ENCODE measurements around the gene PPFIA4.
A peak's percentile ranks its signal among the peaks of the same experiment; 100 is the strongest.

The PPFIA4 gene

DNA sequence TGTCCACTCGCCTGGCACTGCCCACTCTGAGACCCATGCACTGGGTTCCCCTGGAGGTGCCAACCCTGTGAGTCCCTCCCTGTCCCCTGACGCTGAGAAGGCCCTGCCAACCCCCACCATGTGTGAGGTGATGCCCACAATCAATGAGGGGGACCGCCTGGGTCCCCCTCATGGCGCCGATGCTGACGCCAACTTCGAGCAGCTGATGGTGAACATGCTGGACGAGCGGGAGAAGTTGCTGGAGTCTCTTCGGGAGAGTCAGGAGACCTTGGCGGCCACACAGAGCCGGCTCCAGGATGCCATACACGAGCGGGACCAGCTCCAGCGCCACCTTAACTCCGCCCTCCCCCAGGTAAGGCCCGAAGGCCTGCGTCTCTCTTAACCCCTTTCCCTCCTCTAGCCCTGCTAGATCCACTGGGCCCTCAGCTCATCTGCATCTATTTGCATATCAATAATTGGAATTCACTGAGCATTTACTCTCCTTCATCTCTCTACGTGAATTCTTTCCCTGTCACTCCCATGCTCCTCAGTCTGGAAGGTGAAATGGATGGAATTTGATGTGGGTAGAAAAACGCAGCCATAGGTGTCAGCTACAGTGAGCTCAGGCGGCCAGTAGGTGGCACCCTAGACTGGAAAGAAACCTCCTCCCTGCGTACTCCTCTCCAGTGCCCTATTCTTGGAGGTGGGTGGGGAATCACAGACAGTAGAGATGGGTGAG lies 12.8 kb downstream of the PPFIA4 start:
- no peak overlapping the region for H3K4me3 ChIP-seq (ENCODE audit: low read length)
- DNase-seq (ENCODE audit: low read depth, low spot score) = peak; percentile 59

DNA sequence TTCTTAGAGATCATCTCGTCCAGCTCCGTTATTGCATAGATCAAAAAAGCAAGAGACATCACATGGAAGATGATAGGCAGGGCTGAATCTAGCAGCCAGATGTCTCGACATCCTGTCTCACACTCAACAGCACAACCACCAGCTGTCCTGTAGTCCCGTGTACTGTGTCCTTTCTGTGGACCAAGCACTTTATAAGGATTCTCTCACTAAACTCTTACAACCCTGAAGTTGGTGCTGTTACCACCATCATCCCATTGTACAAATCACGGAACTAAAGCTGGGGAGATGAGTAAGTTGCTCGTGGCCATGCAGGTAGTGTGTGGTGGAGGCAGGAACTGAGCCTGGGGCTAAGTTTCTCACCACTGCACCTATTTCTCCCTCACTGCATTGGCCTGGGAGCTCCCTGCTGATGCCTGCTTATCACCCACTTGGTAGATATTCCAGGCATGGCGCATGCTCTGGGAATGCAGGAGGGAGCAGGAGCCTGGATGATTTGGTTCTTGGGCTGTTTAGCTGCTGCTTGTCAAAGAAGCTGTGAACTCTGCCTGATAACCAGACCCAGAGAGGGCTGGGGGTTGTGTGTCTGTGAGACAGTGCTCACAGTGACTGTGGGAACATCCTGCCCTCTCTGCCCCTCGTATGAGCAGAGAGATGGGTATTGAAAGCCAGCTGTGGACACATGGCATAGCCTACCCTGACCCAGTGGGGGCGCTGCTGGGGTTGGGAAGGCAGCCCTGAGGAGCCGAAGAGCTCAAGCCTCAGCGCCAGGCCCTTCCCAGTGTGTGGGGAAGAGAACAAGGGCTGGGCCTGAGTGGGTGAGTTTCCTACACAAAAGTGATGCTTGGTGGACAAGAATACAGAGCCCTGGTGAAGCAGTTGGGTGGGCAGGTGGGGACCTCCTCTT lies 13.6 kb downstream of the PPFIA4 start:
- no peak overlapping the region for H3K4me3 ChIP-seq (ENCODE audit: low read length)
- peak; percentile 26 for DNase-seq (ENCODE audit: low read depth, low spot score)

DNA sequence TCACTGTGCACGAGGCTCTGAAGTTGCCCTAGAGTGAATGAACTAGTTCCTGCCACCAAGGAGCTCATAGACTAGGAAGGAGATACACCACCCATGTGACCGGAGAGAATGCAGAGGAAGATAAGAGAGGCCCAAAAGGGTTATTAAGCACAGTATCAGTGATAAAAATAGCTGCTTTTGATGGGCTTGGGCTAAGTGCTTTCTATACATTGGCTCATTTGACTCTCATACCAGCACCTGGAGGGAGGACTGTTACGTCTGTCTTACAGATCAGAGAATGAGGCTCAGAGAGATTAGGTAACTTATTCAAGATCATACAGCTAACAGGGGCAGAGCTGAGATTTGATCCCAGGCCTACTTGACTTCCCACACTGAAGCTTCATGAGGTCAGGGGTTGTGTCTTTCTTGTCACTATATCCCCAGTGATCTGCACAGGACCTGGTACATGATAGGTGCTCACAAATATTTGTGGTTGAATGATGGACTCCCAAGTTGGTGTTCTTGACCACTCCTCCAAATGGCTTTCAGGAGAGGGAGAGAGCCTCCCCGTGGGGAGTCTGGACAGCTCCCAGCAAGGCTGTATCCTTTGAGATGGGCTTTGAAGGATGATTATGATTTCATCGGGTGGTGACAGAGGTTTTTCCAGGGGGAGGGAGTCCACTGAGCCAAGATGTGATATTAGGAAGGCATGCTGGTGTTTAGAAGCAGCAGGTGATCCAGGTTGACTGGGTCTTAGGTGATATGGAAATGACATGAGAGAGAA lies 14.4 kb downstream of the PPFIA4 start:
- no peak overlapping the region for H3K4me3 ChIP-seq (ENCODE audit: low read length)
- DNase-seq (ENCODE audit: low read depth, low spot score) = peak; percentile 53

DNA sequence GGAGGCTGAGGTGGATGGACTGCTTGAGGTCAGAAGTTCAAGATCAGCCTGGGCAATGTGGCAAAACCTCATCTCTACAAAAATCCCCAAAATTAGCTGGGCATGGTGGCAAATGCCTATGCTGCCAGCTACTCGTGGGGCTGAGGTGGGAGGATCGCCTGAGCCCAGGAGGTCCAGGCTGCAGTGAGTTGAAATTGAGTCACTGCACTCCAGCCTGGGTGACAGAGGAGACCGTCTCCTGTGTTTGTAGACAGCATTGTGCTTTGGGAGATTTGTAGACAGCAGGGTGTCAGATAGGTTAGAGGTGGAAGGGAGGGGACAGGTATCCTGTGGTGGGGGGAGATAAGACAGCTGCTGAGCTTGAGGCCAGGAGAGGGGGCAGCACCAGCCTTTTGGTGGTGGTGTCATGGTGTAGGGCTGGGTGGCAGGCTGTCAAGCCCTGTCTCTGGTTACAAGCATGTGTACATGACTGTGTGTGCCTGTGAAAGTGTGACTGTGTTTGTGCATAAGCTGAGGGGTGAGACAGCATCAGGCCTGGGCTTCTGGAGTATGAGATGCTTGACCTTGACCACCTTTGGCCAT lies 15.2 kb downstream of the PPFIA4 start:
- no peak for DNase-seq (ENCODE audit: low read depth, low spot score)
- no peak overlapping the region for H3K4me3 ChIP-seq (ENCODE audit: low read length)

DNA sequence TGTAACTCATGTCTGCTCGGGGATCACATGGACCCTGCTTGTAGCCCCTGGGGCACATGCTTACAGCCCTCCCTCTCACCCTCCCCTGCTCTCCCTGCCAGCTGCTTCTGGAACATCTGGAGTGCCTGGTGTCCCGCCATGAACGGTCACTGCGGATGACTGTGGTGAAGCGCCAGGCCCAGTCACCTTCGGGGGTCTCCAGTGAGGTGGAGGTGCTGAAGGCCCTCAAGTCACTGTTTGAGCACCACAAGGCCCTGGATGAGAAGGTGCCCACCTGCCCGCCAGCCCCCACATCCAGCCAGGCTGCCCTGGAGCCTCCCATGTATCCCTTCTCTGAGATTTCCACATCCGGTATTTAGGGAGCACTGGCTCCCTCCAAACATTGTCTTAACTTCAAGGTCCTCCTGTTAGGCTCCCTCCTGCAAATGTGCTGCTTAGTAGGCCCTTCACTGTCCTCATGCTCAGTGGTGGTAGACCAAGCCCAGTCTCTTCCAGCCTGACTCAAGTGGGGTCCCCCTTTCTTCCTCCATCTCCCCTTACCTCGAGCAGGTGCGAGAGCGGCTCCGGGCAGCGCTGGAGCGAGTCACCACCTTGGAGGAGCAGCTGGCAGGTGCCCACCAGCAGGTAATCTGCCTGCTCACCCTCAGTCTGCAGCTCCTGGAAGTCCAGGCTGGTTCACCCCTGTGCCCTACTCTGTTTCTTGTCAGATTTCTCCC lies 17.7 kb downstream of the PPFIA4 start:
- DNase-seq (ENCODE audit: low read depth, low spot score) = no peak
- H3K4me3 ChIP-seq (ENCODE audit: low read length) = no peak overlapping the region

DNA sequence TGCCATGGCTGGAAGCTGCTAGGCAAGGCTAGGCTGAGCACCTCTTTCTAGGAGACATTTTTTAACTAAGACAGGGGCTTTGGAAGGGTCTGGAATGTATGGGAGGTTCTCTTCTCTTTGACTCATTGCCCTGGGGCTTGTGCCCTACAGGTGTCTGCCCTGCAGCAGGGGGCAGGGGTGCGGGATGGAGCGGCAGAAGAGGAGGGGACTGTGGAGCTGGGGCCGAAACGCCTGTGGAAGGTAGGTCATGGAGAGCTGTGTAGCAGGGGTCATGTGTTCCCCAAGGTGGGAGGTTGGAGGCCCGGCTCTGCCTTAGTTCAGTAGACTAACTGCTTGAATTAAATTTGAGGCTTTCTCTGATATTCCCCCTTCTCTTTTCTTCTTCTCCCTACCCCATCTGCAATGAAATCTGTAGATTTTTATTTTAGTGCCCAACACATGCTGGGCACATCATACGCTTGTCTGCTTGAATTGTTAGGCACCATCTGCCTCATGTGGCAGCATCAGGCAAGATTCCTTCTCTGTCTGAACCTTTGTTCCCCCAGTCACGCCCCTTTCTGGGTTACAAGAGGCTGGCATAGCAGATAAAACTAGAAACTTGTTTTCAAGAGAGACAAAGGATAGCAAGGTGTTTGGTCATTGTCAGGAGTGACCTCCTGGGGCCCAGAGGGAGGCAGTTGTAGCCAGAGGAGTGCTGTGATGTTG lies 18.4 kb downstream of the PPFIA4 start:
- no peak for DNase-seq (ENCODE audit: low read depth, low spot score)
- no peak overlapping the region for H3K4me3 ChIP-seq (ENCODE audit: low read length)

DNA sequence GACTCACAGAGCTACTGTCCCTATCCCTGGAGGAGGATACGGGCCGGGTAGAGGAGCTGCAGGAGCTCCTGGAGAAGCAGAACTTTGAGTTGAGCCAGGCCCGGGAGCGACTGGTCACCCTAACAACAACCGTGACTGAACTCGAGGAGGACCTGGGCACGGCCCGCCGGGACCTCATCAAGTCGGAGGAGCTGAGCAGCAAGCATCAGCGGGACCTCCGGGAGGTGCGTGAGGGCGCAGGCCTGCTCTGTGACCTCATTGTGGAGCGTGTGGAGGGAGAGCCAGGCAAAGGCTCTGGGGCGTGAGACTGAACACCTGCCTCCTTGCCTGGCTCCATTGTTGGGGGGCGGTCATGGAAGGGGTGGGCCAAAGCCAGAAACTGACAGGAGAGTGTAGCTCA lies 19.0 kb downstream of the PPFIA4 start:
- H3K4me3 ChIP-seq (ENCODE audit: low read length) = no peak overlapping the region
- no peak for DNase-seq (ENCODE audit: low read depth, low spot score)

DNA sequence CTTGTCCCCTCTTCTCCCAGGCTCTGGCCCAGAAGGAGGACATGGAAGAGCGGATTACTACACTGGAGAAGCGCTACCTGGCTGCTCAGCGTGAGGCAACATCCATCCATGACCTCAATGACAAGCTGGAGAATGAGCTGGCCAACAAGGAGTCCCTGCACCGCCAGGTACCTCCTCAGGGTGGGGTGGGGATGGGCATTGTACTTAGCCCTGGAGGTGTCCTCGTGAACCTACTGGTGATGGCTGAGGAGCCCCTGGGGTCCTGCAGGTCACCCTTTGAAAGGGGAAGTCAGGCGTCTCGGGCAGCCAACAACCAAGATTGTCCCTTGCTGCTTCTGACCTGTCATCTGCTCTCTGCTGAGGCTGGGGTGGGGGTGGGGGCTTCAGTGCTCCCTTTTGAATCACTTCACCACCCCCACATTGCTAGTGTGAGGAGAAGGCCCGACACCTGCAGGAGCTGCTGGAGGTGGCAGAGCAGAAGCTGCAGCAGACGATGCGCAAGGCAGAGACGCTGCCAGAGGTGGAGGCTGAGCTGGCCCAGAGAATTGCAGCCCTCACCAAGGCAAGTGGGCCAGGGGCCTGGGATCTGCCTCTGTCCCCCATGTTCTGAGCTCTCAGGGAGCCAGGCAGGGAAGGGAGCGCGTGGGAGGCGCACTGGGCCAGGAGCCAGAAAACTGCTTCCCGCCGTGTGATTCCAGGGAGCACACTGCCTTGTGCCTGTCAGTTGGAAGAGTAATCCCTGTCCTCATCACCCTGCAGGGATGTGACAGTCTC lies 19.7 kb downstream of the PPFIA4 start:
- no peak overlapping the region for H3K4me3 ChIP-seq (ENCODE audit: low read length)
- DNase-seq (ENCODE audit: low read depth, low spot score) = no peak

DNA sequence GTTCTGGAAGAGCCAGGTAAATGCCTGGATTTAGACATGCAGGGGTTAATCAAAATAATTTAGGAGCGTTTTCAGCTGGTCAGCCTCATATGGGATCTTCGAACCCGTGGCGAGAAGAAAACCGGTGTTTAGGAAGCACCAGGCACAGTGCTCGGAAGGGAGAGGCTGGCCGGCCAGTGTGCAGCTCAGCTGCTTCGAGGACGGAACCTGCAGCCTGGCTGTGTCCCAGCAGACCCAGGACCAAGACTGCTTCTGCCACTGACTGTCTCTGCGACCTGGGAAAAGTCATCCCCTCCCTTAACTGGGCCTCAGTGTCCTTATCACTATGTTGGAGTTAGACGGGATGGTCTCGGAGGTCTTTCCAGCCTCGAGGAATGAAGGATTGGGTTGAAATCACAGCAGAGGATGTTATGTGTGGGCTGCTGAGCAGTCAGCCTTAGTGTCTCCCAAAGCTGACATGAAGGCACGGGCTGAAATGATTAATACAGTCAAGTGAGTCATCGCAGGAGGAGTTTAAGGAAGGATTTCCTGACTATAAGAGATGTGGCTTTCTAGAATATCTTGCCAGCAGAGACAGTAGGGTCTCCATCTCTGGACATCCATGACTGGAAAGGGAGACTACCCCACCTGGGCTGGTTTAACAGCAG lies 20.8 kb downstream of the PPFIA4 start:
- no peak for DNase-seq (ENCODE audit: low read depth, low spot score)
- no peak overlapping the region for H3K4me3 ChIP-seq (ENCODE audit: low read length)

DNA sequence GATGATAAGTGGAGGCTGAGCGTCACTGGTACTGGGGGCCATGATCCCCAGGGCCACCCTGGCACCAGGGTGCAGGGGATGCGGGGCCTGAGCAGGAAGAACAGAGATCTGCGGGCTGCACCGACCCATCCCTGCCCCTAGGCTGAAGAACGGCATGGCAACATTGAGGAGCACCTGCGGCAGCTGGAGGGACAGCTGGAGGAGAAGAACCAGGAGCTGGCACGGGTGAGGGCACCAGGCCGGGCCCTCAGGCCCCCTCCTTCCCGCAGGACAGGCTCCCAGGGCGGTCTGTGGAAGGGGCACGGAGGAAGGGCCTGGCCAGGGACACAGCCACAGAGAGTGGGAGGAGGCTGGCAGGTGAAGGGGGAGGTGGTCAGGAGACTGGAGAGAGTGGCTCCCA lies 21.8 kb downstream of the PPFIA4 start:
- H3K4me3 ChIP-seq (ENCODE audit: low read length) = no peak overlapping the region
- DNase-seq (ENCODE audit: low read depth, low spot score) = no peak

DNA sequence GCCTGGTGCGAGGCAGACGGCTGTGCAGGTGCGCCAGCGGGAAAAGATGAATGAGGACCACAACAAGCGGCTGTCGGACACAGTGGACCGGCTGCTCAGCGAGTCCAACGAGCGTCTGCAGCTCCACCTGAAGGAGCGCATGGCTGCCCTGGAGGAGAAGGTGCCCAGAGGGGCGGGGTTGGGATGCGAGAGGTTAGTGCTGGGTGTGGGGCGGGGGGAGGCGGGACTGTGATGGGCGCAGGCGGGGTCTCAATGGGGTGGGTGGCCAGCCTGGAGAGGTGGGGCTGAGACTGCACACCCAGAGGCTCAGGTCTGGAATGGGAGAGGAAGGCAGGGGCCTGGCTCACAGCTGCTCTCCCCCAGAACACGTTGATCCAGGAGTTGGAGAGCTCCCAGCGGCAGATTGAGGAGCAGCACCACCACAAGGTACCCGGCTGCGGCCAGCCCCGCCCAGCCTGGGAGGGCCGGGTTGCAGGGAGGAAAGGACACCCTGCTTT lies 22.3 kb downstream of the PPFIA4 start:
- no peak for DNase-seq (ENCODE audit: low read depth, low spot score)
- H3K4me3 ChIP-seq (ENCODE audit: low read length) = no peak overlapping the region

DNA sequence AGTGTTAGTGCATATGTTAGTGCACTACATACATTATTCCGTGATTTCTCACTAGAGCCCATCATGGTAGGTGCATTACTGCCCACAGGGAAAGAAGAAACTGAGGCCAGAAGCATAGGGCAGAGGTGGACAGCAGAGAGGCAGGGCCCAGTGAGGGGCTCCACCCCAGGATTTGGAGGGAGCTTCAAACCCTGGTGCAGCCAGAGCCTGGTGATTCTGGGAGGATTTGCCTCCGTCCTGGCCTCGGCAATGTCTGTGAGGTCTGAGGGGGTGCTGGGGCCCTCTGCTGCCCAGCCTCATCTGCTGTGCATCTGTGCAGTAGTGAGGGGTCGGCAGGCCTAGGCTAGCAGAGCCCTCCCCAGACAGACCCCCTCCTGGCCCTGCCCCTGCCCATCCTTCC lies 22.8 kb downstream of the PPFIA4 start:
- no peak overlapping the region for H3K4me3 ChIP-seq (ENCODE audit: low read length)

DNA sequence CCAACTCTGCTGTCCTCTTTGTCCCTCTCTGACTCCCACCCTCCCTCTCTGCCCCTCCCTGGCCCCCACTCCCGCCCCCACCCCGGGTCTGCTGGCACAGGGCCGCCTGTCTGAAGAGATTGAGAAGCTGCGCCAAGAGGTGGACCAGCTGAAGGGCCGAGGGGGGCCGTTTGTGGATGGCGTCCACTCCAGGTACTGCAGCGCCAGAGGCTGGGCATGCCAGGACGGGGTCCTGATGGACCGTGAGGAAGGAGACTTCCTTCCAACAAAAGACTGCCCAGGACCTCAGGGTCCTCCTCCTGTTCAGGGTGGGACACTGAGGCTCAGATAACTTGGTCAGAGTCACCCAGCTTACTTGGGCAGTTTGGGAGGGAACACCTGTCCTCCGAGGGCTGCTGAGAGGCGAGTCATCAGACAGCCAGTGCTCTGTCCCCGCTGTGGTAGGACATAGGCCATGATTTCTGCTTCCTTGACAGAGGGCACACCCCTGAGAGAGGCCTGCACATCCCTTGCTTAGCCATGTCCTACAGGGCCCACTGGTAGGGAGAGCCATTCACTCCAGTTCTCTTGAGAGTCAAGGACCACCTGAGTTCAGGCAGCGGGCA lies 23.4 kb downstream of the PPFIA4 start:
- H3K4me3 ChIP-seq (ENCODE audit: low read length) = no peak overlapping the region
- no peak for DNase-seq (ENCODE audit: low read depth, low spot score)

More for the DNA sequence above, 22.8 kb downstream of the PPFIA4 start:
- DNase-seq (ENCODE audit: low read depth, low spot score) = no peak

DNA sequence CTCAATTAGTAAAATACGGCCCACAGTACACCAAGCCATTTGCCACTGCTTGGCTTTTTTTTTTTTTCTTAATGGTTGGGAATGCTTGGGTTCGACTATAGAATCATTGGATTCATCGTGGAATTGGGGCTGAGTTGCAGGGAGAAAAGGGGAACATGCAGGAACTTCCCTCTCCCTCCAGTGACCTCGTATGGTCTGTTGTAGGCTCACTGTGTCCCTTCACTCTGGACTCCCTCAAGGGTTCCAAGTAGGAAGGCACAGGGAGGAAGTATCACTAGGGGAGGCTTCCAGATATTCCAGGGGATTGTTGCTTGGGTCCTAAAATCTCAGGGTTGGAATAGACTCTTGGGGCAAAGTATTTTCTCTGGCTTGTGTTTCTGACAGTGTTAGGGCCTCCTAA lies 24.5 kb downstream of the PPFIA4 start:
- H3K4me3 ChIP-seq (ENCODE audit: low read length) = no peak overlapping the region
- no peak for DNase-seq (ENCODE audit: low read depth, low spot score)

DNA sequence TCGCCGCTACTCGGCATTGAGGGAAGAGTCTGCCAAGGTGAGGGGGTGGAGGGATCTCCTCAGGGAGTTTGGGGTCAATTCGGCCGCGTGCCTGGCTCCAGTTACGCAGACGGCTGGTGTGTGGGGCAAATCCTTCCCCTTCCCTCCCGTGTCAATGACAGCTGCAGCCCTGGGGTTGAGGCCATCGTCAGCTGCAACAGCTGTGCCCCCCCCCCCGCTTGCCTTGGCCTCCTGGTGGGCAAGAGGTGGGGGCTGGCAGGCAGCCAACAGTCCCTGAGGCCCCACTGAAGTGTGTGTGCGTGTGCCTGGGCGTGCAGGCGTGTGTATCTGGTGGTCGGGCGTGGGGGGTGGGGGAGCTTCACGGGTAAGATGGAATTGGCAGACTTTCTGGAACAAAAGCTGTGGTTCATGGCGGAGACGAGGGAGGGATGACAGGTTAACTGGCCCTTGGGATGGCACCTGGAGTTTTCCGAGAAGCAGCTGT lies 25.6 kb downstream of the PPFIA4 start:
- no peak overlapping the region for H3K4me3 ChIP-seq (ENCODE audit: low read length)
- DNase-seq (ENCODE audit: low read depth, low spot score) = peak; percentile 35

DNA sequence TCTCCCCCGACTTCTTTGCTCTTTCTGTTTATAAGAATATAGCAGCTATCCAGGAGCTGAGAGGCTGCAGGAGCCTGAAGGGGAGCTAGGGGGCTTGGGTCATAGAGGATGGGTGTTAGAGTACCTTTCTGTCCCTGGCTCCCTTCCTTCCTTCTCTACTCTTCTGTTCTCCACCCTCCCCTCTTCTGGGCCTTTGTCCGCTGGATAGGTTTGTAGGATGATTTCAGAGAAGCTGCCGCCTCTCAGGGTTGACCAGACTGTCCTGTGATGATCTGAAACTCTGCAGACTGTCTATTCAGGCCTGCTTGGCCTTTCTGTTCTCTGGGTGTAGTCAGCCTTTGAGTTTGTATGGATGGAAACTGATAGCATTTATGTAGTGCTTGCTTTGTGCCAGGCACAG lies 26.3 kb downstream of the PPFIA4 start:
- no peak overlapping the region for H3K4me3 ChIP-seq (ENCODE audit: low read length)
- DNase-seq (ENCODE audit: low read depth, low spot score) = no peak
